WTC11 (cell line): Measurements from ENCODE around the gene TEX54. TPM values are rescaled to one million over a fixed set of nuclear protein-coding genes. Genes with fewer than 3 reads are reported as not detected.

Experiments
- ATAC-seq: fragments of 200-7000 bp; cut with Tn5 transposase; 2 replicates; pipeline ENCODE4 v1.10.0; 2021; ENCODE audit warnings: mild to moderate bottlenecking, moderate library complexity
- CTCF ChIA-PET: fragments of 300-600 bp; sonication (Branson Sonifier 250); formaldehyde crosslinking; loops from one replicate; lab custom pipeline; 2021; ENCODE audit warnings: antibody characterized with exemption; lab: Charles Lee
- POLR2A ChIA-PET: fragments of 350-600 bp; sonication (Branson Sonifier 250); formaldehyde crosslinking; loops from one replicate; lab custom pipeline; 2021; ENCODE audit warnings: antibody characterized with exemption; lab: Charles Lee
- DNase-seq: peaks from one replicate; pipeline ENCODE4 v3.0.0; 2021; ENCODE audit warnings: low spot score
- H3K27ac Mint-ChIP-seq: 2 replicates; pipeline ENCODE4 v1.8.0; 2021; ENCODE audit warnings: mixed read lengths
- H3K27me3 Mint-ChIP-seq: 2 replicates; pipeline ENCODE4 v1.8.0; 2021; ENCODE audit warnings: low read depth, mild to moderate bottlenecking, moderate library complexity, mixed read lengths
- H3K36me3 Mint-ChIP-seq: 2 replicates; pipeline ENCODE4 v1.8.0; 2021; ENCODE audit warnings: mixed read lengths
- H3K4me1 Mint-ChIP-seq: 2 replicates; pipeline ENCODE4 v1.8.0; 2022; ENCODE audit warnings: mixed read lengths
- H3K4me3 Mint-ChIP-seq: 2 replicates; pipeline ENCODE4 v1.8.0; 2021; ENCODE audit warnings: mild to moderate bottlenecking, moderate library complexity, mixed read lengths
- H3K9me3 Mint-ChIP-seq: 2 replicates; pipeline ENCODE4 v1.8.0; 2021; ENCODE audit warnings: mixed read lengths
- AR ChIP-seq: fragments of 250-450 bp; sonication (Bioruptor Pico); IDR thresholded peaks from 2 replicates; pipeline ENCODE4 v1.9.0; 2021; ENCODE audit warnings: mild to moderate bottlenecking
- ATF6 ChIP-seq: sonication (generic); formaldehyde crosslinking; IDR thresholded peaks from 2 replicates; pipeline ENCODE4 v1.8.1; 2023; ENCODE audit warnings: mild to moderate bottlenecking, missing genetic modification reagents
- E2F4 ChIP-seq: sonication (generic); formaldehyde crosslinking; IDR thresholded peaks from 2 replicates; pipeline ENCODE4 v1.8.1; 2022; ENCODE audit warnings: low read depth, mild to moderate bottlenecking, moderate library complexity, missing genetic modification reagents, borderline replicate concordance
- ERG ChIP-seq: fragments of 250-450 bp; sonication (Bioruptor Pico); IDR thresholded peaks from 2 replicates; pipeline ENCODE4 v1.8.0; 2021; ENCODE audit warnings: mild to moderate bottlenecking
- ESRRA ChIP-seq: sonication (generic); formaldehyde crosslinking; IDR thresholded peaks from 2 replicates; pipeline ENCODE4 v1.8.1; 2022; ENCODE audit warnings: mild to moderate bottlenecking, missing genetic modification reagents, borderline replicate concordance
- GTF2I ChIP-seq: fragments of 250-450 bp; sonication (Bioruptor Pico); conservative IDR thresholded peaks from 2 replicates; pipeline ENCODE4 v1.4.0; 2021; ENCODE audit warnings: mild to moderate bottlenecking
- MLX ChIP-seq: sonication (generic); formaldehyde crosslinking; IDR thresholded peaks from 2 replicates; pipeline ENCODE4 v1.8.1; 2023; ENCODE audit warnings: mild to moderate bottlenecking, missing genetic modification reagents, moderate library complexity
- MXD4 ChIP-seq: fragments of 250-450 bp; sonication (Bioruptor Pico); IDR thresholded peaks from 2 replicates; pipeline ENCODE4 v1.8.0; 2021; ENCODE audit warnings: mild to moderate bottlenecking, moderate library complexity, borderline replicate concordance
- NR3C1 ChIP-seq: sonication (generic); formaldehyde crosslinking; conservative IDR thresholded peaks from 2 replicates; pipeline ENCODE4 v1.8.1; 2023; ENCODE audit warnings: low read depth, mild to moderate bottlenecking, missing genetic modification reagents
- PREB ChIP-seq: sonication (generic); formaldehyde crosslinking; IDR thresholded peaks from 2 replicates; pipeline ENCODE4 v1.8.1; 2022; ENCODE audit warnings: mild to moderate bottlenecking, missing genetic modification reagents, moderate library complexity, borderline replicate concordance
- SMAD4 ChIP-seq: sonication (generic); formaldehyde crosslinking; IDR thresholded peaks from 2 replicates; pipeline ENCODE4 v1.8.0; 2022; ENCODE audit warnings: mild to moderate bottlenecking, missing genetic modification reagents
- TP53 ChIP-seq: sonication (generic); formaldehyde crosslinking; IDR thresholded peaks from 2 replicates; pipeline ENCODE4 v1.8.1; 2023; ENCODE audit warnings: mild to moderate bottlenecking, missing genetic modification reagents
- ZMAT4 ChIP-seq: fragments of 250-450 bp; sonication (Bioruptor Pico); IDR thresholded peaks from 2 replicates; pipeline ENCODE4 v1.9.0; 2021; ENCODE audit warnings: mild to moderate bottlenecking
- ZNF232 ChIP-seq: sonication (generic); formaldehyde crosslinking; IDR thresholded peaks from 2 replicates; pipeline ENCODE4 v1.8.0; 2022; ENCODE audit warnings: mild to moderate bottlenecking, missing genetic modification reagents
- ZNF281 ChIP-seq: sonication (generic); formaldehyde crosslinking; IDR thresholded peaks from 2 replicates; pipeline ENCODE4 v1.8.0; 2023; ENCODE audit warnings: mild to moderate bottlenecking, missing genetic modification reagents
- ZNF425 ChIP-seq: fragments of 250-450 bp; sonication (Bioruptor Pico); conservative IDR thresholded peaks from 2 replicates; pipeline ENCODE4 v1.9.0; 2021; ENCODE audit warnings: mild to moderate bottlenecking
- total RNA-seq: library from RNA; stranded (reverse); gene quantifications from 3 replicates; pipeline ENCODE4 v1.2.3, GENCODE V29; 2021

Gene TEX54
- total RNA-seq, 1 experiment from 2014 or later: not detected

GRCh38 chr11:62799486-62799885, 33.2 kb downstream of the TEX54 start (continued):
- no peak for TF ChIP-seq AR (CRISPR knock-in tag)
- TF ChIP-seq ERG (CRISPR knock-in tag): no peak
- no peak for TF ChIP-seq NR3C1 (CRISPR knock-in tag)
- no peak for TF ChIP-seq ESRRA (CRISPR knock-in tag)

GRCh38 chr11:62796281-62796680, 36.4 kb downstream of the TEX54 start:
- Mint-ChIP-seq H3K4me3 (no peak overlapping the region), H3K27me3 (no peaks in the 10 kb centered on the region), H3K9me3 (no peaks in the 10 kb centered on the region), H3K27ac (peak overlapping the region; percentile 71), H3K36me3 (peaks cover 69% of the 10 kb centered on the region), H3K4me1 (peaks cover 8% of the 10 kb centered on the region)
- POLR2A ChIA-PET: interaction anchor here (0.6 kb wide), 2 partner anchors 33 to 67 kb away, joined by 3 read pairs; no protein-coding TSS in a partner anchor
- ATAC-seq (no peak), DNase-seq (no peak)
- CTCF ChIA-PET: interaction anchor here (0.6 to 2.5 kb wide), 5 partner anchors 10 to 90 kb away, joined by 3 to 17 read pairs (median 4); partner anchors contain the start of genes POLR2G, SLC3A2 and TMEM179B
- no peak for TF ChIP-seq ZNF232 (CRISPR knock-in tag)
- no peak for TF ChIP-seq ZNF425 (CRISPR knock-in tag)
- TF ChIP-seq PREB (CRISPR knock-in tag): no peak
- no peak for TF ChIP-seq E2F4 (CRISPR knock-in tag)
- no peak for TF ChIP-seq TP53 (CRISPR knock-in tag)
- TF ChIP-seq SMAD4 (CRISPR knock-in tag): no peak
- no peak for TF ChIP-seq ZMAT4 (CRISPR knock-in tag)
- TF ChIP-seq GTF2I (CRISPR knock-in tag): no peak
- TF ChIP-seq MXD4 (CRISPR knock-in tag): no peak
- TF ChIP-seq AR (CRISPR knock-in tag): no peak
- no peak for TF ChIP-seq MLX (CRISPR knock-in tag)
- no peak for TF ChIP-seq ESRRA (CRISPR knock-in tag)
- no peak for TF ChIP-seq ZNF281
- TF ChIP-seq ATF6 (CRISPR knock-in tag): no peak
